Epithelial cell of esophagus (primary cell): ENCODE data around the gene SUMO3.
A peak's percentile ranks its signal among the peaks of the same experiment; 100 is the strongest.

ENCODE experiments used
- DNase-seq: peaks from one replicate; pipeline ENCODE4 v3.0.0; 2010; ENCODE audit warnings: low read depth
- H3K4me3 ChIP-seq: 2 replicates; pipeline ENCODE4 v1.5.1; 2011; ENCODE audit warnings: mild to moderate bottlenecking, low read length, control low read depth
- CTCF ChIP-seq: IDR thresholded peaks from 2 replicates; pipeline ENCODE4 v1.5.1; 2011; ENCODE audit warnings: low read depth, mild to moderate bottlenecking, low read length, control low read depth, inconsistent platforms; ENCODE audit not compliant: insufficient read depth; ENCODE audit errors: missing control alignments

SUMO3 gene

GRCh38 chr21:44858291-44858690 lies 40.4 kb upstream of the SUMO3 start:
- no peak for TF ChIP-seq CTCF
- DNase-seq = peak; percentile 21
- H3K4me3 ChIP-seq = no peak overlapping the region

DNA sequence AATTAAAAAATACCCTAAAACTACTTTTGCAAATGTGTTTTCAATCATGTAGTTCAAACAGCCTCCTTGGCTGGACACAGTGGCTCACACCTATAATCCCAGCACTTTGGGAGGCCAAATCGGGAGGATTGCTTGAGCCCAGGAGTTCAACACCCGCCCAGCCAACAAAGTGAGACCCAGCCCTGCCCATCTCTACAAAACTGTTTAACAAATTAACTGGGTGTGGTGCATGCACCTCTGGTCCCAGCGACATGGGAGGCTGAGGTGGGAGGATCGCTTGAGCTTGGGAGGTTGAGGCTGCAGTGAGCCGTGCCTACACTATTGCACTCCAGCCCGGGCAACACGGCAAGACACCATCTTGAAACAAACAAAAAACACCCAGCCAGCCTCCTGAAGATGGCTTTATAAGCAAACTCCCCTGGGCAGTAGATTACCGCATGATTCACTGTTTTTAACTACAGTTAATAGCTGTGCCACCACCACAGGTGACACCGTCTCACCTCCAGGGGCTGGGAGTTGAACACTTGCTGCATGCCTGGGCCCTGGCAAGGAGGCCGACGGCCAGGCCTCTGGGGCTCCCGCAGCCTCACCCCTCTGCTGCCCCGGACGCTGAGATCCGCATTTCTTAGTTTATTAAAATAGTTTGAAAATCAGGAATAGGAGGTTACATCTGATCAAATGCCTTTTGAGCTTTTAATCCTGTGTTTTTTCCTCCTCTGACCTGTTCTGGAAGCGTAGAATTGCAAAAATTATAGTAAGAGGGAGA lies 39.4 kb upstream of the SUMO3 start:
- TF ChIP-seq CTCF = no peak
- H3K4me3 ChIP-seq = no peak overlapping the region
- no peak for DNase-seq

GRCh38 chr21:44856131-44856530 lies 38.3 kb upstream of the SUMO3 start:
- H3K4me3 ChIP-seq = no peak overlapping the region
- no peak for TF ChIP-seq CTCF
- DNase-seq = no peak

- no peak for TF ChIP-seq CTCF
- DNase-seq = no peak
- H3K4me3 ChIP-seq = no peak overlapping the region
Measured at GRCh38 chr21:44855572-44855971, 37.7 kb upstream of the SUMO3 start.

DNA sequence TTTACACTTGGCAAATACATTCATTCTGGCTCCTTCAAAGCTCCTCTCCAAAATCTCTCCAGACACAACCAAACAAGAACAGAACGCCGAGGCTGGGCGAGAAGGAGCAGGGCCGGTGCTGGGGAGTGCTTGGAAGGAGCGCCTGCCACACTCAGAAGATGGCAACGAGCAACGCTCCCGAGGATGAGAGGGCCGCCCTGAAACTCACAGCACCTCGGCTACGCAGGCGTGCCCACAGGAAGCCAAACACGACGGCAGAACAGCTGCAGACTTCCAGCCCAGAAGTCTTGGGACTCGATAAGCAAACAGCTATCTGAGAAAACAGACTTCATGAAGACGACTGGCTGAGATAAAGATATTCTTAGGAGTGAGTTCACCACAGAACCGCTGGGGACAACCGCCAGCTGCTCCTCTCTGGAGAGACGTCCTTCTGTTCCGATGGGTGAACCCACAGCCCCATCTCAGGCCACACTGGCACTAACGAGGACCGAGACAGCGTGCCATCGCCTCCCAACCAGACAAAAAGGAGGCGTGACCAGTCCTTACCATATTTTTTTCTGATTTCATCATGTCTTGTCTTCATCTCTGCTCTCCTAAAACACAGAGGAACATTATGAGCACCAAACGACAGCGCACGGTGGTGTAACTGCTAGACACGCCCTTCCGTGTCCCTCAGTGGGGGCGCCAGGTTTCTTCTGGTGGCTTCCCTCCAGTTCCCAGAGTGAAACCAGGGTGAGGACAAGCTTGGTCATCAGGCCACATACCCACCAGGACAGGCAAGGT lies 37.0 kb upstream of the SUMO3 start:
- TF ChIP-seq CTCF = no peak
- DNase-seq = no peak
- no peak overlapping the region for H3K4me3 ChIP-seq

- H3K4me3 ChIP-seq = no peak overlapping the region
- DNase-seq = no peak
- no peak for TF ChIP-seq CTCF
Measured at GRCh38 chr21:44854391-44854663, 36.5 kb upstream of the SUMO3 start.
